ENCODE measurements around the gene PCCA. TPM values are rescaled to one million over a fixed set of nuclear protein-coding genes. Genes with fewer than 3 reads are reported as not detected.
"Not testable (repeated sequence)": the region's sequence is repeated elsewhere in the genome, so short reads cannot be mapped to it uniquely, and the experiment has no call there.

Gene PCCA
- polyA plus RNA-seq, 4 donors, result 3.0 to 24.7 (median 14.8) TPM

DNA sequence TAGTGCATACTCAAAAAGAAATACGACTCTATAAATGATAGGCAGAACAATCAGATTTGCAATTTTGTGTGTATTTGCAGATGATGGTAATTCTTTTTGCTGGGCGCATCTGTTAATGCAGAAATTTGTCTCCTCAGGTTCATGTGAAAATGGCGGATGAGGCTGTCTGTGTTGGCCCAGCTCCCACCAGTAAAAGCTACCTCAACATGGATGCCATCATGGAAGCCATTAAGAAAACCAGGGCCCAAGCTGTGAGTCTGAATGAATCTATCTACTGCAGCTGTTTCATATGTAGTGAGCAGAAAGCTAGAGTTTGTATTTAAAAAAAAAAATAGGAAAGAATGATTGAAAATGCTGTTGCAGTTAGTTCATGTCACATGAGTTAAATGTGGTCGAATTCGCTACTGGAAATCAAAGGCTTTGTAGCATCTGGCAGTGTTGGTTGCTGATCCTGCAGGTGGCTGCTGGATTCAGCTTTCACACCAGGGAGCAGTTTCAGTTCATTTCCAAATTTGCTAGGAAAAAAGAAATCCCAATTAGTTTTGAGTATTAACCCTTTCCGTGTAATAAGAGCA lies 66.0 kb downstream of the PCCA start:
- no peak overlapping the region for H3K4me3 ChIP-seq (ENCODE audit: low read depth in 1 of 3, low read length in 3 of 3)
- no peak overlapping the region for H3K27ac ChIP-seq (ENCODE audit: low read depth in 1 of 3, low read length in 2 of 3)
- DNase-seq, result no peak
- 95 to 99% (median 97%) methylated on average over 6 of the region's 6 CpGs for WGBS, 3 donors
- no peaks in the 10 kb centered on the region for H3K4me1 ChIP-seq (ENCODE audit: control insufficient read depth in 3 of 3, insufficient read depth in 2 of 3, low read depth in 1 of 3, low read length in 2 of 3)
- FAIRE-seq, result no peak
- no peaks in the 10 kb centered on the region for H3K27me3 ChIP-seq (ENCODE audit: control insufficient read depth in 3 of 3, insufficient read depth in 3 of 3, low read length in 3 of 3)
- H3K9me3 ChIP-seq (ENCODE audit: control insufficient read depth in 2 of 2, insufficient read depth in 1 of 2, low read depth in 1 of 2, low read length in 1 of 2), result no peaks in the 10 kb centered on the region
- peaks cover 0 to 14% (median 3%) of the 10 kb centered on the region in 3 donors for H3K36me3 ChIP-seq (ENCODE audit: control insufficient read depth in 3 of 3, insufficient read depth in 2 of 3, low read depth in 1 of 3, low read length in 3 of 3)

- FAIRE-seq, result no peak
- 88 to 96% (median 90%) methylated on average over 1 of the region's 1 CpG for WGBS, 3 donors
- Histone ChIP-seq H3K27me3 (ENCODE audit: control insufficient read depth in 3 of 3, insufficient read depth in 3 of 3, low read length in 3 of 3) (no peaks in the 10 kb centered on the region), H3K4me3 (ENCODE audit: low read depth in 1 of 3, low read length in 3 of 3) (no peak overlapping the region), H3K4me1 (ENCODE audit: control insufficient read depth in 3 of 3, insufficient read depth in 2 of 3, low read depth in 1 of 3, low read length in 2 of 3) (no peaks in the 10 kb centered on the region), H3K9me3 (ENCODE audit: control insufficient read depth in 2 of 2, insufficient read depth in 1 of 2, low read depth in 1 of 2, low read length in 1 of 2) (no peaks in the 10 kb centered on the region), H3K36me3 (ENCODE audit: control insufficient read depth in 3 of 3, insufficient read depth in 2 of 3, low read depth in 1 of 3, low read length in 3 of 3) (peaks cover 0 to 9% (median 3%) of the 10 kb centered on the region in 3 donors), H3K27ac (ENCODE audit: low read depth in 1 of 3, low read length in 2 of 3) (no peak overlapping the region)
- no peak for DNase-seq
Observed at GRCh38 chr13:100156788-100157187, 67.9 kb downstream of the PCCA start.

- 78 to 97% (median 96%) methylated on average over 2 of the region's 2 CpGs for WGBS, 3 donors
- no peaks in the 10 kb centered on the region for H3K9me3 ChIP-seq (ENCODE audit: control insufficient read depth in 2 of 2, insufficient read depth in 1 of 2, low read depth in 1 of 2, low read length in 1 of 2)
Observed at GRCh38 chr13:100158569-100158968, 69.7 kb downstream of the PCCA start.

DNA sequence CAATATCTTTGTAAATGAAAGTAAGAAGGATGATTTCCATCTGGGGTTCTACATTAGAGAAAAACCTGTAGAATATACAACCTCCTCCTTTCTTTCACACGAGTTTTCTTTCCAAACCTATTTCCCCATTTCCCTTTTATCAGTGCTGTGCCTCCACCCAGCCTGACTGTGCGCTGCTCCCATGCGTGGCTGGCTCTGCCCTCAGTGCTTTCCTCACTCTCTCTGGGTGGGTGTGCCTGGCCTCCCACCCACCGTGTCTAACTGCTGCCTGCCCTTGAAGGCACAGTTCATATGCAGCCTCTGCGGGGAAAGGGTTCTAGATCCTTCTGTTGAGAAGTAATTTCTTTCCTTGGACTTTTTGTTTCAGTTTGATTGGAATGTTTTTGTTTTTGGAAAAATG lies 70.7 kb downstream of the PCCA start:
- no peaks in the 10 kb centered on the region for H3K27me3 ChIP-seq (ENCODE audit: control insufficient read depth in 3 of 3, insufficient read depth in 3 of 3, low read length in 3 of 3)
- H3K27ac ChIP-seq (ENCODE audit: low read depth in 1 of 3, low read length in 2 of 3), result no peak overlapping the region
- FAIRE-seq (no peak), DNase-seq (no peak)
- H3K36me3 ChIP-seq (ENCODE audit: control insufficient read depth in 3 of 3, insufficient read depth in 2 of 3, low read depth in 1 of 3, low read length in 3 of 3), result peaks cover 0 to 9% (median 3%) of the 10 kb centered on the region in 3 donors
- no peaks in the 10 kb centered on the region for H3K9me3 ChIP-seq (ENCODE audit: control insufficient read depth in 2 of 2, insufficient read depth in 1 of 2, low read depth in 1 of 2, low read length in 1 of 2)
- H3K4me1 ChIP-seq (ENCODE audit: control insufficient read depth in 3 of 3, insufficient read depth in 2 of 3, low read depth in 1 of 3, low read length in 2 of 3), result no peaks in the 10 kb centered on the region
- WGBS, 3 donors, result 87 to 92% (median 89%) methylated on average over 5 of the region's 5 CpGs
- H3K4me3 ChIP-seq (ENCODE audit: low read depth in 1 of 3, low read length in 3 of 3), result no peak overlapping the region

More at GRCh38 chr13:100158569-100158968, 69.7 kb downstream of the PCCA start:
- Histone ChIP-seq H3K4me1 (ENCODE audit: control insufficient read depth in 3 of 3, insufficient read depth in 2 of 3, low read depth in 1 of 3, low read length in 2 of 3) (no peaks in the 10 kb centered on the region), H3K27ac (ENCODE audit: low read depth in 1 of 3, low read length in 2 of 3) (no peak overlapping the region), H3K4me3 (ENCODE audit: low read depth in 1 of 3, low read length in 3 of 3) (no peak overlapping the region), H3K36me3 (ENCODE audit: control insufficient read depth in 3 of 3, insufficient read depth in 2 of 3, low read depth in 1 of 3, low read length in 3 of 3) (peaks cover 0 to 9% (median 3%) of the 10 kb centered on the region in 3 donors), H3K27me3 (ENCODE audit: control insufficient read depth in 3 of 3, insufficient read depth in 3 of 3, low read length in 3 of 3) (no peaks in the 10 kb centered on the region)
- DNase-seq (no peak), FAIRE-seq (no peak)

DNA sequence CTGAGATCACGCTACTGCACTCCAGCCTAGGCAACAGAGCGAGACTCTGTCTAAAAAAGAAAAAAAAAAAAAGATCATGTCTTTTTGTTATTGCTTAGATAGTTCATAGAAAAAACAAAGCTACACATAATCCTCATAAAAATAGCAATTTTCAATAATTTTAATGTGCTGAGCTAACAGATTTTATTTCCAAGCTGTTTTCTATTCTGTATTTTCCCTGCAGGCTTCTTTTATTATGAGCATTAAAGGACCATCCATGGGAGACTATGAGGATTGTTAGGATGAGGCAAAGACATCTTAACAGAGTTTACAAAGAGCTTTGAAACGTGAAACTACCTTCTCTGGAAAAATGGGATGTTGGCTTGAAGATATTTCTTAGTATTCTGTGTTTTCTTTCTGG lies 71.6 kb downstream of the PCCA start:
- WGBS, 3 donors, result 90 to 95% (median 94%) methylated on average over 3 of the region's 3 CpGs
- Histone ChIP-seq H3K27me3 (ENCODE audit: control insufficient read depth in 3 of 3, insufficient read depth in 3 of 3, low read length in 3 of 3) (no peaks in the 10 kb centered on the region), H3K4me1 (ENCODE audit: control insufficient read depth in 3 of 3, insufficient read depth in 2 of 3, low read depth in 1 of 3, low read length in 2 of 3) (no peaks in the 10 kb centered on the region), H3K27ac (ENCODE audit: low read depth in 1 of 3, low read length in 2 of 3) (no peak overlapping the region), H3K4me3 (ENCODE audit: low read depth in 1 of 3, low read length in 3 of 3) (no peak overlapping the region), H3K36me3 (ENCODE audit: control insufficient read depth in 3 of 3, insufficient read depth in 2 of 3, low read depth in 1 of 3, low read length in 3 of 3) (peaks cover 0 to 5% (median 3%) of the 10 kb centered on the region in 3 donors), H3K9me3 (ENCODE audit: control insufficient read depth in 2 of 2, insufficient read depth in 1 of 2, low read depth in 1 of 2, low read length in 1 of 2) (no peaks in the 10 kb centered on the region)
- DNase-seq, result no peak
- no peak for FAIRE-seq

DNA sequence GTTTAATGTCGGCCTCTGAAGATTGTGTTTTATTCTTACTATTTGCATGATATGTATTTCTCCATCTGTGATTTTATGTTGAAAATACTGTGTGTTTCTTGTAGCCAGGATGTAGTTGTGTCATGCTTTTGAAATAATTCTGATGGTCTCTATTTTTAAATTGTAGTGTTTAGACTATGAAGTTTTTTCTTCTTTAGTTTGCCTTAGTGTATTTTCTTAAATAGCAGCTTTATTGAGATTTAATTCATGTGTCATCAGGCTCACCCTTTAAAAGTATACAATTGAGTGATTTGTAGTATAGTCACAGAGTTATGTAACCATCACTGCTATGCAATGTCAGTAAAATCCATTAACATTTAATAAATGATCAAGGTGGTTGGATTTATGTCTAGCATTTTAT lies 74.5 kb downstream of the PCCA start:
- no peak for DNase-seq

DNA sequence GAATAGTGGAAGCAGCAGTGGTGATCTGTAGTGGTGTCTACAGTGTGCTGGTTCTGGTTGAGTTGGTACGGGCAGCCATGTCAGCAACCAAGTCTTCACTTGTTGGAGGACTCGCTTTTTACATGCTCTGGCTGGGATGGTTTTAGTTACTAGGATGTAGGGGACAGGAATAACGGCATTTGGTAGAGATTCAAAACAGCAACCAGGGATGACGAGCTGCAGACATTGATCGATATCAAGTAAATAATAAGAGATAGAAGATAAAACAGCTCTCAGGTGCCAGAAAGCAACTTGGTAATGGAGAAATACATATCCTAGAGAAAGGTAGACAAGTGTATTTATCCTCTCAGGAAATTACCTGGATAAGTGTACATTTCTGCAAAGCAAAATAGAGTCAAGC lies 84.3 kb downstream of the PCCA start:
- no peak overlapping the region for H3K27ac ChIP-seq (ENCODE audit: low read depth in 1 of 3, low read length in 2 of 3)
- H3K4me1 ChIP-seq (ENCODE audit: control insufficient read depth in 3 of 3, insufficient read depth in 2 of 3, low read depth in 1 of 3, low read length in 2 of 3), result no peaks in the 10 kb centered on the region
- no peak overlapping the region for H3K4me3 ChIP-seq (ENCODE audit: low read depth in 1 of 3, low read length in 3 of 3)
- WGBS, 3 donors, result 97 to 99% (median 98%) methylated on average over 5 of the region's 5 CpGs
- DNase-seq (no peak), FAIRE-seq (no peak)
- H3K36me3 ChIP-seq (ENCODE audit: control insufficient read depth in 3 of 3, insufficient read depth in 2 of 3, low read depth in 1 of 3, low read length in 3 of 3), result no peaks in the 10 kb centered on the region
- peaks cover 0 to 4% of the 10 kb centered on the region in 2 donors for H3K9me3 ChIP-seq (ENCODE audit: control insufficient read depth in 2 of 2, insufficient read depth in 1 of 2, low read depth in 1 of 2, low read length in 1 of 2)
- no peaks in the 10 kb centered on the region for H3K27me3 ChIP-seq (ENCODE audit: control insufficient read depth in 3 of 3, insufficient read depth in 3 of 3, low read length in 3 of 3)

More for the DNA sequence above, 74.5 kb downstream of the PCCA start:
- Histone ChIP-seq H3K4me1 (ENCODE audit: control insufficient read depth in 3 of 3, insufficient read depth in 2 of 3, low read depth in 1 of 3, low read length in 2 of 3) (no peaks in the 10 kb centered on the region), H3K27ac (ENCODE audit: low read depth in 1 of 3, low read length in 2 of 3) (no peak overlapping the region), H3K4me3 (ENCODE audit: low read depth in 1 of 3, low read length in 3 of 3) (no peak overlapping the region), H3K27me3 (ENCODE audit: control insufficient read depth in 3 of 3, insufficient read depth in 3 of 3, low read length in 3 of 3) (no peaks in the 10 kb centered on the region), H3K9me3 (ENCODE audit: control insufficient read depth in 2 of 2, insufficient read depth in 1 of 2, low read depth in 1 of 2, low read length in 1 of 2) (no peaks in the 10 kb centered on the region), H3K36me3 (ENCODE audit: control insufficient read depth in 3 of 3, insufficient read depth in 2 of 3, low read depth in 1 of 3, low read length in 3 of 3) (peaks cover 0 to 5% (median 0%) of the 10 kb centered on the region in 3 donors)
- WGBS, 3 donors, result 85 to 97% (median 90%) methylated on average over 1 of the region's 1 CpG
- no peak for FAIRE-seq

DNA sequence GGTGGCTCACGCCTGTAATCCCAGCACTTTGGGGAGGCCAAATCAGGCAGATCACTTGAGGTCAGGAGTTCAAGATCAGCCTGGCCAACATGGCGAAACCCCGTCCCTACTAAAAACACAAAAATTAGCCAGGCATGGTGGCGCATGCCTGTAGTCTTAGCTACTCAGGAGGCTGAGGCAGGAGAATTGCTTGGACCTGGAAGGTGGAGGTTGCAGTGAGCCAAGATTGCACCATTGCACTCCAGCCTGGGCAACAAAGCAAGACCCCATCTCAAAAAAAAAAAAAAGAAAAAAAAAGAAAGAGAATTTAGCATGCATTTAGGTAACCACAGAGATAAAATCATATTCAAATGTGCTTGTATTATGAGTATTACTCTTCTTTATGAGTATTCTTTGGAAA lies 85.6 kb downstream of the PCCA start:
- H3K27me3 ChIP-seq (ENCODE audit: control insufficient read depth in 3 of 3, insufficient read depth in 3 of 3, low read length in 3 of 3); FAIRE-seq; H3K9me3 ChIP-seq (ENCODE audit: control insufficient read depth in 2 of 2, insufficient read depth in 1 of 2, low read depth in 1 of 2, low read length in 1 of 2); H3K27ac ChIP-seq (ENCODE audit: low read depth in 1 of 3, low read length in 2 of 3); H3K36me3 ChIP-seq (ENCODE audit: control insufficient read depth in 3 of 3, insufficient read depth in 2 of 3, low read depth in 1 of 3, low read length in 3 of 3); DNase-seq; H3K4me3 ChIP-seq (ENCODE audit: low read depth in 1 of 3, low read length in 3 of 3); H3K4me1 ChIP-seq (ENCODE audit: control insufficient read depth in 3 of 3, insufficient read depth in 2 of 3, low read depth in 1 of 3, low read length in 2 of 3): not testable (repeated sequence)
- 94 to 100% (median 99%) methylated on average over 4 of the region's 4 CpGs for WGBS, 3 donors

All from small intestine (tissue), 7 donors.